K562 (cell line): ENCODE data around the gene FBXO21. TPM values are rescaled to one million over a fixed set of nuclear protein-coding genes. Genes with fewer than 3 reads are reported as not detected.

Experiments
- ATAC-seq: fragments of 200-7000 bp; cut with Tn5 transposase; 3 replicates; pipeline ENCODE4 v1.9.1; 2020; ENCODE audit warnings: moderate library complexity
- BruUV-seq: library from RNA; stranded (reverse); fragments of 400-500 nt; replicated peaks from 2 replicates; lab custom pipeline; 2021; lab: Mats Ljungman, UMichigan
- CTCF ChIA-PET: fragments of 300-600 bp; formaldehyde crosslinking; extraction: SDS; loops from one replicate; lab custom pipeline; 2021; ENCODE audit warnings: low intra/inter-chr PET ratio; lab: Yijun Ruan, JAX
- POLR2A ChIA-PET: fragments of 300-600, 350-650 bp; sonication (Branson Sonifier 250); formaldehyde crosslinking; extraction: SDS; loops from one replicate; lab custom pipeline; 2021; ENCODE audit warnings: antibody characterized with exemption, inconsistent platforms; lab: Yijun Ruan, JAX
- DNase-seq, 4 experiments: peaks; one replicate each; pipeline versions ENCODE4 v3.0.0 to v3.0.0-alpha.2; 2011 to 2018; ENCODE audit warnings: low spot score in 3 of 4, mixed read lengths in 3 of 4; ENCODE audit errors: extremely low read depth in 1 of 4
- FAIRE-seq: peaks from 2 replicates; lab custom pipeline; 2011; peaks lifted over from hg19 to GRCh38; lab: Jason Lieb, UNC
- H2AFZ ChIP-seq: 2 replicates; pipeline ENCODE4 v1.6.0; 2011; ENCODE audit warnings: low read depth, low read length, control low read depth, inconsistent platforms
- H3K27ac ChIP-seq: fragments of 200-600 bp; 3 replicates; pipeline ENCODE4 v1.8.0; 2011; ENCODE audit warnings: low read depth, mild to moderate bottlenecking, control low read depth, inconsistent platforms, low read length, moderate library complexity, mixed read lengths; ENCODE audit errors: extremely low read depth
- H3K27me3 ChIP-seq, 2 experiments: fragments of 300-600 bp in 1 of 2; 2 replicates in 1 of 2; 3 replicates in 1 of 2; pipeline versions ENCODE4 v1.6.0 to v1.8.0; 2011; ENCODE audit warnings: inconsistent platforms in 2 of 2, low read length in 2 of 2, mild to moderate bottlenecking in 1 of 2, mixed read lengths in 1 of 2, moderate library complexity in 1 of 2; ENCODE audit not compliant: control insufficient read depth in 2 of 2, insufficient read depth in 2 of 2
- H3K36me3 ChIP-seq: fragments of 300-600 bp; 3 replicates; pipeline ENCODE4 v1.8.0; 2011; ENCODE audit warnings: mild to moderate bottlenecking, low read length, inconsistent platforms; ENCODE audit not compliant: control insufficient read depth, insufficient read depth
- H3K4me1 ChIP-seq, 2 experiments: fragments of 200-600 bp in 1 of 2; replicated peaks in 1 of 2; 2 replicates in 1 of 2; 3 replicates in 1 of 2; pipeline versions ENCODE4 v1.5.1 to v1.8.0; 2011; ENCODE audit warnings: inconsistent platforms in 2 of 2, low read length in 2 of 2, mild to moderate bottlenecking in 1 of 2, mixed read lengths in 1 of 2, moderate library complexity in 1 of 2; ENCODE audit not compliant: control insufficient read depth in 2 of 2, insufficient read depth in 2 of 2
- H3K4me2 ChIP-seq: 2 replicates; pipeline ENCODE4 v1.6.1; 2011; ENCODE audit warnings: low read length, control low read depth, inconsistent platforms, mixed read lengths; ENCODE audit not compliant: insufficient read depth
- H3K4me3 ChIP-seq: fragments of 200-600 bp; sonication (generic), shearing (Covaris generic); 2 replicates; pipeline ENCODE4 v1.5.1; 2016; ENCODE audit warnings: control low read depth, inconsistent platforms
- H3K79me2 ChIP-seq: fragments of 200-600 bp; 3 replicates; pipeline ENCODE4 v1.8.0; 2011; ENCODE audit warnings: low read length, inconsistent platforms; ENCODE audit not compliant: control insufficient read depth, insufficient read depth
- H3K9ac ChIP-seq, 2 experiments: 2 replicates each; pipeline versions ENCODE4 v1.6.0 to v1.6.1; 2011; ENCODE audit warnings: low read depth in 2 of 2, low read length in 2 of 2, control low read depth in 1 of 2, inconsistent platforms in 1 of 2, mild to moderate bottlenecking in 1 of 2, mixed read lengths in 1 of 2; ENCODE audit not compliant: insufficient read depth in 1 of 2
- H3K9me1 ChIP-seq: one replicate; pipeline ENCODE4 v1.6.0; 2011; ENCODE audit warnings: inconsistent platforms, mild to moderate bottlenecking, low read length, moderate library complexity; ENCODE audit not compliant: control insufficient read depth, insufficient read depth
- H3K9me3 ChIP-seq: replicated peaks from 2 replicates; pipeline ENCODE4 v1.5.1; 2011; ENCODE audit warnings: low read depth, low read length, inconsistent platforms; ENCODE audit not compliant: control insufficient read depth, insufficient read depth
- H4K20me1 ChIP-seq: replicated peaks from 2 replicates; pipeline ENCODE4 v1.6.1; 2011; ENCODE audit warnings: low read length, inconsistent platforms, mixed read lengths; ENCODE audit not compliant: control insufficient read depth, insufficient read depth
- ARID3B ChIP-seq: fragments of 250-450 bp; sonication (Bioruptor Pico); IDR thresholded peaks from 2 replicates; pipeline ENCODE4 v1.4.0; 2020; ENCODE audit warnings: borderline replicate concordance
- CBX1 ChIP-seq: sonication (generic); IDR thresholded peaks from 2 replicates; pipeline ENCODE4 v1.6.1; 2016; ENCODE audit warnings: antibody characterized with exemption, low read depth, mild to moderate bottlenecking
- CBX3 ChIP-seq, 2 experiments: IDR thresholded peaks; 1 replicate in 1 of 2; 2 replicates in 1 of 2; pipeline ENCODE4 v1.6.1; 2012; ENCODE audit warnings: inconsistent platforms in 2 of 2, low read length in 2 of 2, borderline replicate concordance in 1 of 2, control low read depth in 1 of 2
- CHD4 ChIP-seq: fragments of 200-600 bp; sonication (generic); IDR thresholded peaks from 3 replicates; pipeline ENCODE4 v1.6.1; 2012; ENCODE audit warnings: low read depth, mild to moderate bottlenecking, mixed read lengths, low read length, inconsistent platforms; ENCODE audit not compliant: insufficient read depth, insufficient replicate concordance, poor library complexity, severe bottlenecking
- CREM ChIP-seq: IDR thresholded peaks from 2 replicates; pipeline ENCODE4 v1.6.1; 2014; ENCODE audit warnings: antibody characterized with exemption, low read depth
- CTCF ChIP-seq, 3 experiments: IDR thresholded peaks in 2 of 3; conservative IDR thresholded peaks in 1 of 3; 2 replicates each; pipeline ENCODE4 v1.5.1; 2011 to 2012; ENCODE audit warnings: low read length in 3 of 3, mild to moderate bottlenecking in 3 of 3, control low read depth in 2 of 3, improper control_type of control experiment in 1 of 3, inconsistent platforms in 1 of 3, low read depth in 1 of 3, mixed read lengths in 1 of 3, moderate library complexity in 1 of 3; ENCODE audit not compliant: insufficient read depth in 2 of 3
- CTCFL ChIP-seq: IDR thresholded peaks from 2 replicates; pipeline ENCODE4 v1.6.1; 2011; ENCODE audit warnings: borderline replicate concordance, low read depth, mild to moderate bottlenecking, moderate library complexity, low read length; ENCODE audit not compliant: insufficient read depth, poor library complexity, severe bottlenecking
- LARP7 ChIP-seq: fragments of 450-650 bp; IDR thresholded peaks from 2 replicates; pipeline ENCODE4 v1.6.1; 2016
- NR3C1 ChIP-seq: sonication (generic); formaldehyde crosslinking; IDR thresholded peaks from 2 replicates; pipeline ENCODE4 v1.8.1; 2022; ENCODE audit warnings: missing genetic modification reagents
- RAD21 ChIP-seq, 2 experiments: fragments of 250-450 bp in 1 of 2; fragments of 450-650 bp in 1 of 2; sonication (Bioruptor Pico) in 1 of 2; formaldehyde crosslinking in 1 of 2; IDR thresholded peaks in 1 of 2; conservative IDR thresholded peaks in 1 of 2; 2 replicates each; pipeline versions ENCODE4 v1.4.0 to v1.8.0; 2020 to 2022; ENCODE audit warnings: mild to moderate bottlenecking in 2 of 2, moderate library complexity in 1 of 2
- SMC3 ChIP-seq: conservative IDR thresholded peaks from 2 replicates; pipeline ENCODE4 v1.6.1; 2011; ENCODE audit warnings: low read depth, low read length, improper control_type of control experiment; ENCODE audit not compliant: insufficient read depth
- YY1 ChIP-seq, 3 experiments: IDR thresholded peaks; 2 replicates each; pipeline ENCODE4 v1.6.1; 2011; ENCODE audit warnings: low read length in 2 of 3, mild to moderate bottlenecking in 2 of 3, moderate library complexity in 2 of 3, borderline replicate concordance in 1 of 3, control low read depth in 1 of 3, low read depth in 1 of 3; ENCODE audit not compliant: insufficient read depth in 3 of 3, insufficient replicate concordance in 2 of 3, control insufficient read depth in 1 of 3, insufficient read length in 1 of 3; ENCODE audit errors: extremely low read depth in 1 of 3
- ZNF3 ChIP-seq: fragments of 250-450 bp; sonication (Bioruptor Pico); IDR thresholded peaks from 2 replicates; pipeline ENCODE4 v1.5.0; 2021; ENCODE audit warnings: mild to moderate bottlenecking, moderate library complexity
- ZNF785 ChIP-seq: fragments of 250-450 bp; sonication (Bioruptor Pico); IDR thresholded peaks from 2 replicates; pipeline ENCODE4 v1.4.0; 2020; ENCODE audit warnings: mild to moderate bottlenecking
- WGBS: fragments of 100-300 bp; shearing (Covaris generic); methylation state at CpG from one replicate; pipeline ENCODE4 v1.1.6; 2016; ENCODE audit warnings: low coverage, mixed read lengths; ENCODE audit not compliant: insufficient coverage; ENCODE audit errors: missing lambda C conversion rate; 5-methylcytosine and 5-hydroxymethylcytosine counted together
- in situ Hi-C: fragments of 300-500 bp; cut with MboI; formaldehyde crosslinking; loops from 4 replicates; pipeline ENCODE4 v1.15.0; 2018; ENCODE audit warnings: inconsistent platforms, mixed read lengths
- intact Hi-C: fragments of 100-400 bp; cut with micrococcal nuclease; formaldehyde crosslinking; loops from 2 replicates; pipeline ENCODE4 v1.14.2; 2022
- polyA plus RNA-seq, 8 experiments: library from polyadenylated mRNA; depleted of rRNA in 4 of 8; stranded (reverse) in 5 of 8; unstranded in 3 of 8; fragments of >200 nt; fragmentation: Nextera tagmentation in 2 of 8; fragmentation: Illumina TruSeq in 1 of 8; extraction: Ambion mirVana in 2 of 8; extraction: Trizol in 1 of 8; gene quantifications; 2 replicates each; pipeline versions ENCODE4 v1.2.1 to v1.2.3, GENCODE V29; 2011 to 2014; ENCODE audit warnings: inconsistent platforms in 1 of 8, missing spikeins in 1 of 8
- total RNA-seq, 7 experiments: library from RNA; depleted of rRNA in 6 of 7; stranded (reverse); fragments of >200 nt in 6 of 7; fragmentation: Illumina TruSeq in 2 of 7; extraction: Trizol in 2 of 7; gene quantifications; 2 replicates each; pipeline versions ENCODE4 v1.2.1 to v1.2.3, GENCODE V29; 2011 to 2021; ENCODE audit warnings: low replicate concordance in 1 of 7

FBXO21 gene
- total and polyA plus RNA-seq, 9 of the 15 experiments (the other 6 are each of a cell fraction or from before 2014, with no cell fraction given), result 3.0 to 50.9 (median 9.1) TPM

GRCh38 chr12:117231750-117232149 lies 41.5 kb upstream of the FBXO21 start:
- Histone ChIP-seq H3K4me2 (no peak overlapping the region), H3K9me1 (no peaks in the 10 kb centered on the region), H3K36me3 (no peaks in the 10 kb centered on the region), H2AFZ (no peak overlapping the region), H3K27me3 (peaks cover 0 to 26% of the 10 kb centered on the region in 2 experiments; a peak in 2 of 5 replicates), H3K4me1 (0 out of 5 replicates have a peak, but pooled peaks cover 0 to 2% of the 10 kb centered on the region in 2 experiments), H3K79me2 (no peaks in the 10 kb centered on the region), H3K4me3 (no peak overlapping the region), H4K20me1 (peaks cover 3% of the 10 kb centered on the region; the same call in 1 of the 2 replicates), H3K27ac (no peak overlapping the region), H3K9ac (no peak overlapping the region), H3K9me3 (no peaks in the 10 kb centered on the region)
- intact Hi-C loops (loop anchor here (10.0 kb wide), 1 partner anchor 133 kb away; the partner anchor contains the start of gene NOS1), in situ Hi-C loops (loop anchor here (10.0 kb wide), 1 partner anchor 443 kb away; no protein-coding TSS in a partner anchor)
- no TSS peak for BruUV-seq
- TF ChIP-seq YY1 (IDR thresholded peaks at IDR 0.05; ENCODE audit: borderline replicate concordance in 1 of 3, control insufficient read depth in 1 of 3, extremely low read depth in 1 of 3, insufficient read depth in 3 of 3, insufficient read length in 1 of 3, insufficient replicate concordance in 2 of 3, low read depth in 1 of 3, low read length in 2 of 3) (peak in 1 of 3 experiments; percentile 57), CBX3 (IDR thresholded peaks at IDR 0.05; ENCODE audit: borderline replicate concordance in 1 of 2, low read length in 2 of 2) (0 out of 3 replicates have a peak, but pooled peaks of 1 of the 2 experiments have one; percentile 24), SMC3 (0 out of 2 replicates have a peak, but pooled peaks have one; percentile 34), CBX1 (peak; percentile 52; the same call in 1 of the 2 replicates), CREM (0 out of 2 replicates have a peak, but pooled peaks have one; percentile 16), NR3C1 (CRISPR knock-in tag) (no peak), ZNF3 (CRISPR knock-in tag) (no peak), CTCF (IDR thresholded peaks at IDR 0.05 in 2 of 3, conservative IDR thresholded peaks at IDR 0.05 in 1 of 3; ENCODE audit: insufficient read depth in 2 of 3, low read depth in 1 of 3, low read length in 3 of 3) (peak; percentile 67 to 97 (median 73)), CHD4 (peak; percentile 53), ARID3B (CRISPR knock-in tag) (no peak), ZNF785 (CRISPR knock-in tag) (no peak), LARP7 (no peak), CTCFL (peak; percentile 54), RAD21 (CRISPR knock-in tag; conservative IDR thresholded peaks at IDR 0.05 in 1 of 2, IDR thresholded peaks at IDR 0.05 in 1 of 2) (peak in 1 of 2 experiments; percentile 35; a peak in 1 of 4 replicates)
- no peak for FAIRE-seq
- peak in 2 of 4 experiments; percentile 34 to 37 for DNase-seq
- 0% methylated on average over 8 of the region's 11 CpGs for WGBS
- CTCF ChIA-PET, result no interaction called here
- peak; percentile 69 for ATAC-seq
- POLR2A ChIA-PET, result interaction anchor here (0.6 to 1.3 kb wide), 4 partner anchors 9 to 23 kb away, joined by 3 to 4 read pairs (median 4); no protein-coding TSS in a partner anchor
